NCI-H460 (cell line): ENCODE data around the gene SLC17A2. TPM values are rescaled to one million over a fixed set of nuclear protein-coding genes. Genes with fewer than 3 reads are reported as not detected.

Experiments
- DNase-seq: peaks from one replicate; pipeline ENCODE4 v3.0.0-alpha.2; 2016; ENCODE audit warnings: low read depth; ENCODE audit errors: extremely low read depth
- polyA plus RNA-seq: library from polyadenylated mRNA; depleted of rRNA; stranded (reverse); fragments of >200 nt; gene quantifications from 2 replicates; pipeline ENCODE4 v1.2.3, GENCODE V29; 2014; cell fraction: nucleus; rRNA removed
- total RNA-seq: library from RNA; depleted of rRNA; stranded (reverse); fragments of >200 nt; shearing (Covaris generic); gene quantifications from 2 replicates; pipeline ENCODE4 v1.2.3, GENCODE V29; 2014; rRNA removed

Gene SLC17A2, protein sequence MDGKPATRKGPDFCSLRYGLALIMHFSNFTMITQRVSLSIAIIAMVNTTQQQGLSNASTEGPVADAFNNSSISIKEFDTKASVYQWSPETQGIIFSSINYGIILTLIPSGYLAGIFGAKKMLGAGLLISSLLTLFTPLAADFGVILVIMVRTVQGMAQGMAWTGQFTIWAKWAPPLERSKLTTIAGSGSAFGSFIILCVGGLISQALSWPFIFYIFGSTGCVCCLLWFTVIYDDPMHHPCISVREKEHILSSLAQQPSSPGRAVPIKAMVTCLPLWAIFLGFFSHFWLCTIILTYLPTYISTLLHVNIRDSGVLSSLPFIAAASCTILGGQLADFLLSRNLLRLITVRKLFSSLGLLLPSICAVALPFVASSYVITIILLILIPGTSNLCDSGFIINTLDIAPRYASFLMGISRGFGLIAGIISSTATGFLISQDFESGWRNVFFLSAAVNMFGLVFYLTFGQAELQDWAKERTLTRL
- not detected in 2 replicates for total RNA-seq
- not detected in 2 replicates for polyA plus RNA-seq

DNA sequence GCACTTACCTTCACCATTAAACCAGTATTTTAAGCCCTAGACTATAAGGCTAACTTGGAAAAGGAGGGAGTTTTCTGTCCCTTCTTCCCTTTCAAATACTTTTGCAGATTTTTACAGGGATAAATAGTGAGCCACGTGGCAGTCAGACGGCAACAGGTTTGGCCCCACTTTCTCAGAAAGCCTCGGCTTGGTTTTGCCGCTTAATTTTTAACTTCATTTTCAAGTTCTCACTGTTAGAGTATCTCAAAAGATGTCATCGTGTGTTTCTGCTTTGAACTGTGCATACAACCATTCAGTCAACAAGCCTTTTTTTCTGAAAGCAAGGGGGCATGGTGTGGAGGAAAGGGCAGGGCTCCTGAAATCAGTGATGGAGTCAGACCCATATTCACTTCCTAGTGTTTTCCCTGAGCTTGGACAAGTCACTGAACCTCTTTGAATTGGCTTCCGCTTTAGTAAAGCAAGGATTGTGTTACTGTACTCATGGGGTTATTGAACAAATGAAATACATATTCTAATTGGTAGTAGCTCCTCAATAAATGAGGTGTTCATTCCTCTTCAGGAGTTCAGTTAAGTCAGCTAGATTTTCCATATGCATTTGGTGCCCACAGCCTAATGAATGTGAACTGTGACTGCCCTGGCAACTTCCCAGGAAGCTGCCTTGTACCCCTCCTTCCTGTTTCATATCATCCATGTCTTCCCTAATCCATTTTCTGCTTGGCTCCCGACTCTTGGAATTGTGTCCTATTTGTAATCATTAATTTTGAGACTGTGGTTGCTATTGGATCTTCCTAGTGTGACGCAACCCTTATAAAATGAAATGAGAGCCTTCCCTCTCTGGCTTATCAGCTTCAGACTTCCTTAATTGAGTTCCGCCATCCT lies at the start of gene SLC17A2:
Gene SLC17A2, minus strand, starts transcription at position 160 of the 879 bp plus-strand sequence. CDS start 4,895 bp downstream, outside the sequence.
- no peak for DNase-seq

DNA sequence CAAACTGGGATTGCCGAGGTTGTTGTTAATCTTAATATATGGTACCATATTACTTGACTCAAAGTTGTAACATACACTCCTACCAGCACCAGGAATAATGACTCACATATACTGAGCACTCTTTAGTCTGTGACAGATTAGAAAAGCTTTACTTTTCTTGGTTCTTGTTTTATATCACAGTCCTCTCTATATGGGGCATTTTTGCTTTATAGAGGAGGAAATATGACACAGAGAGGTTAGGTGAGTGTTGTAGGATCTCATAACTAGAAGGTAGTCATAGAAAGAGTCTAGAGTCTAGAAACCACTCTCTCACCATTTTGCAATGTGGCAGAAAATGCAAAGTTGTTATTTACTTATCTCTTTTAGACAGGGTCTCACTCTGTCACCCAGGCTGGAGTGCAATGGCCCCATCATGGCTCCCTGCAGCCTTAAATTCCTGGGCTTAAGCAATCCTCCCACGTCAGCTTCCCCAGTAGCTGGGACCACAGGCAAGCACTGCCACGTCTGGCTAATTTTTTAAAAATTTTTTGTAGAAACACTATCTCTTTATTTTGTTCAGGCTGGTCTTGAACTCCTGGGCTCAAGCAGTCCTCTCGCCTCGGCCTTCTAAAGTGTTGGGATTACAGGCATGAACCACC lies 45.6 kb upstream of the SLC17A2 start:
- no peak for DNase-seq

DNA sequence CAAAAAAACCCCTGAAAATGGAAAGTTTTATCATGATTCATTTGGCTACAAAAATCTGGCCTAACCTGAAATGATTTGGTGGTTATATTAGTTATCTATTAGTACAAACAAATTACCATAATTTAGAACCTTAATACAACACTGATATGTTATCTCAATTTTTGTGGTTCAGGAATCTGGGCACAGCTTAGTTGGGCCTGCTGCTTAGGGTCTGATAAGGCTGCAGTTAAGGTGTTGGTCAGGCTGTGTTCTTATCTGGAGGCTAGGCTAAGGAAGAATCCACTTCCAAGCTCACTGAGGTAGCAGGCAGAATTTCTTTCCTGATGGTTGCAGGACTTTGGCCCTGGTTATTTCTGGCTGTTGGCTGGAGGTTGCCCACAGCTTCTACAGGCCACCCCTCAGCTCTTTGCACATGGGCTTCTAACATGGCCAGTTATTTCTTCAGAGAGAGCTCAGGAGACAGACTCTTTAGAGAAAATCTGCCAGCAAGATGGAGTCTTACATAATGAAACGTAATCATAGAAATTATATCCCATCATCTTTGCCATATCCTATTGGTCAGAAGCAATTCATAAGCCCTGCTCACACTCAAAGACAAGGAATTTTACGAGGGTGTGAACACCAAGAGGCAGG lies 43.5 kb upstream of the SLC17A2 start:
- no peak for DNase-seq

DNA sequence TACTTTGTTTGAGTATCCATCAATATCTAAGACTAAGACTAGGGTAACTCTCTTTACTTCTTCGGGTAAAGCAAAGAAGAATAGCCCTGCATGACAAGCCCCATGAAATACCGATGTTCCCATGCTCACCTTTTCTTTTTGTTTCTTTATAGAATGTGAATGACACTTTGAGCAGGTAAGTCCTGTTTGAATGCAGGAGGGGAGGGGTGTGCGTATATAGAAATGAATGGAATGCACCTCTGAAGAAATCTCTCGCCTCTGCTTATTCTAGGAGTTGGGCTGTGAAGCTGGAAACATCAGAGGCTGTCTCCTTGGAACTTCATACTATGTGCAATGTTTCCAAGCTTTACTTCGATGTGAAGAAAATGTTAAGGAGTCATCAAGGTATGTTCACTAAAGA lies 42.4 kb upstream of the SLC17A2 start:
- DNase-seq = no peak

DNA sequence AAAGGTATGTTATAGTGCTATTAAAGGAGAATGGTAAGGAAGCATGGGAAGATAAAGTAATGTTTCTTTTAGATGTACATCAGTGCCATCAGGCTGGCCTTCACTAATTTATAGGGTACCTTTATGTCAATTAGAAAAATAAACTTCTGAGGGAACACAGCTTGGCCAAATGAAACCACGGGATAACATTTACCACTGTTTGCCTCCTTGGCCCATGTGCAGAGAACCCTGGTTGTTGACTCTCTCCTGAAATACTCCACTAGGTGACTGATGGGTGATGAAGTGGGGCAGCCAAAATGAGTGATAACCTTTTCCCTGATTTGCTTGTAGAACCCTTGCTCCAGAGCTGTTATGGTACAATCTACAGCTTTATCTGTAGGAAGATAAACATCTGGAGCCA lies 41.6 kb upstream of the SLC17A2 start:
- DNase-seq = no peak

DNA sequence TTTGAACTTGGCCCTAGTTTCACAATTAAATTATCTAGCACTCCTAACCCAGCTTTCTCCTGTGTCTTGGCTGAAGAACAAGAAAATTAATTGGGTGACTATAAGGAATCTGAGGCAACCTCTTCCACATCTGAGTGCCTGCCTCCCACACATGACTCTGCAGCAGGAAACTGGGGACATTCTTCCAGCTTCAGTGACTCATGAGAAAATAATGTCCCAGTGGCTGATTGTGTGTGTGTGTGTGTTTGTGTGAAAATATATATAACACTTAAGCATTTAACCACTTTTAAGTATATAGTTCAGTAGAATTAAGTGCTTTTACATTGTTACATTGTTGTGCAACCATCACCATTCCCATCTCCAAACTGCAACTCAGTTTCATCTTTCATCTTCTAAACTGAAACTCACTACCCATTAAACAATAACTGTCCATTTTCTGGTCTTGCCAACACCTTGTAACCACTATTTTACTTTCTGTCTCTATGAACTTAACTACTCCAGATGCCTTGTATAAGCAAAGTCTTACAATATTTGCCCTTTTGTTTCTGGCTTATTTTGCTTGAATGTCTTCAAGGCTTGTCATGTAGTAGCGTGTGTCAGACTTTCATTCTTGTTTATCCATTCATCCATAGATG lies 40.8 kb upstream of the SLC17A2 start:
- DNase-seq = peak; percentile 60

DNA sequence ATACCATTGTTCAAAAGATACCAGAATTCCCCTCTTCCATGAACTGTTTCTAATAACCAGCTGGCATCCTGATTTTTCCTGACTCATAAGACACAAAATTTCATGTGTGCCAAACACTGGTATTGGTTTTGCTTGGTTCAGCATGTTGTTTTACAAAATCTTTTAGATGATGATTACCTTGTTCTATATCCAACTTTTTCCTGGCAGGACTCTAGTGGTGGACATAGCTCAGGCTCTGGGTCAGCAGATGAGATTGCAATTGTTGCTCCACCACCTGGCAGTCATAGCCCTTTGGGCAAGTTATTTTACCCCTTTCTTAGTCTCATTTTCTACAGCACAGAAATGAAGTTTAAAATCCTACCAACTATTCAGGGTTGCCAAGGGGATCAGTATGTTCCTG lies 38.3 kb upstream of the SLC17A2 start:
- DNase-seq = no peak

DNA sequence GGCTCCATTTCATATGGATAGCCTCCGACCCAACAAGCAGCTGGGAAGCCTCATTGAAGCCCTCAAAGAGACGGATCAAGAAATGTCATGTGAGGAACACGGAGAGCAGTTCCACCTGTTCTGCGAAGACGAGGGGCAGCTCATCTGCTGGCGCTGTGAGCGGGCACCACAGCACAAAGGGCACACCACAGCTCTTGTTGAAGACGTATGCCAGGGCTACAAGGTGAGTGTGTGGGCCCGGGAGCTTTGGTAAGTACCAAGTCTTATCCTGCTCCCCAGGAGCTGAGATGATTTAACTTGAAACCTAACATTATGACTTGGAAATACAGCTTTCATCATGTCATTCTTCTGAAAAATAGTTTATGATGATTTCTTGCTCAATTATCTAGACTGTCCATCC lies 36.2 kb upstream of the SLC17A2 start:
- no peak for DNase-seq

DNA sequence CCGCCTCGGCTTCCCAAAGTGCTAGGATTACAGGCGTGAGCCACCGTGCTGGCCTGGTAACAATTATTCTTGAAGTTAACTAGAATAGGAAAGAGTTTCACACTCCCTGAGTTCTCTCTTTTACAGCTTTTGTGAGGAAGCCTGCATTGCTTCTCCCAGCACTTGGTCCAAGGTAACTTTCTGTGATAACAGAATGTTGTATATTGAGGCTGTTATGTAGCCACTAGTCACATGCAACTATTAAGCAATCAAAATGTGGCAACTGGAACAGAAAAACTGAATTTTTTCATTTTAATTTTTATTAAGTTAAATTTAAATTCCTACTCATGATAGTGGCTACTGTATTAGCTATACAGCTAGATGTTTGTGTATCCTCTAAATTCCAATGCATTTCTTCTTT lies 34.6 kb upstream of the SLC17A2 start:
- DNase-seq = no peak

DNA sequence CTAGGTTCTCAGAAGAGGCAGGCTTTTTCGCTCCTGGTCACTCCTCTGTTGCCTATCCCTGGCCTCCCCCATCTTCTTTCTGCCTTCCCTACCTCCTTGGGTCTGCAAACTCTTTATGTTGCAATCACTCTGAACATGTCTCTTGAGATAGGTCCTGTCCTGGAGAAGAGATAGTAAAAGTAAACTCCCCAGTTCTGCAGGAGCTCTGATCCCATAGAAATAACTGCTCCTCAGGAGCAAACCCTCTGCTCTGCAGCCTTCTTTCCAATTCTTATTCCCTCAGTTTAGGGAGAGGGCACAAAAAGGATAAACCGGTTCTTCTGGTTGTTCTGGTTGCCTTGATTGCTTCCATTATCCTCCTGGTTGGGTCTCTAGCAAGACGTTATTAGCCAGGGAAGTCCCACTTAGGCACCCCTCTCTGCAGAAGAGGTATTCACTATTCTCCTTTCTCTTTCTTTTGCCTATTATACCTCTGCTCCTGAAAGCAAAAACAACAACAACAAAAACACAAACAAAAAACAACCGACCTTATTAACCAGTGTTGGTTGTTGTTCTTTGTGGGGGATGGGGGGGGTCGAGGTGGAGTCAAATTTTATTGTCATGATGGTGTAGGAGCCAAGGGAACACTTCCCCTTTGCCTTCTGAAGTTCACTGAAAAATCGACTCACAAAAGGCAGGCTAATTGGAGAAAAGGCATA lies 33.1 kb upstream of the SLC17A2 start:
- no peak for DNase-seq

DNA sequence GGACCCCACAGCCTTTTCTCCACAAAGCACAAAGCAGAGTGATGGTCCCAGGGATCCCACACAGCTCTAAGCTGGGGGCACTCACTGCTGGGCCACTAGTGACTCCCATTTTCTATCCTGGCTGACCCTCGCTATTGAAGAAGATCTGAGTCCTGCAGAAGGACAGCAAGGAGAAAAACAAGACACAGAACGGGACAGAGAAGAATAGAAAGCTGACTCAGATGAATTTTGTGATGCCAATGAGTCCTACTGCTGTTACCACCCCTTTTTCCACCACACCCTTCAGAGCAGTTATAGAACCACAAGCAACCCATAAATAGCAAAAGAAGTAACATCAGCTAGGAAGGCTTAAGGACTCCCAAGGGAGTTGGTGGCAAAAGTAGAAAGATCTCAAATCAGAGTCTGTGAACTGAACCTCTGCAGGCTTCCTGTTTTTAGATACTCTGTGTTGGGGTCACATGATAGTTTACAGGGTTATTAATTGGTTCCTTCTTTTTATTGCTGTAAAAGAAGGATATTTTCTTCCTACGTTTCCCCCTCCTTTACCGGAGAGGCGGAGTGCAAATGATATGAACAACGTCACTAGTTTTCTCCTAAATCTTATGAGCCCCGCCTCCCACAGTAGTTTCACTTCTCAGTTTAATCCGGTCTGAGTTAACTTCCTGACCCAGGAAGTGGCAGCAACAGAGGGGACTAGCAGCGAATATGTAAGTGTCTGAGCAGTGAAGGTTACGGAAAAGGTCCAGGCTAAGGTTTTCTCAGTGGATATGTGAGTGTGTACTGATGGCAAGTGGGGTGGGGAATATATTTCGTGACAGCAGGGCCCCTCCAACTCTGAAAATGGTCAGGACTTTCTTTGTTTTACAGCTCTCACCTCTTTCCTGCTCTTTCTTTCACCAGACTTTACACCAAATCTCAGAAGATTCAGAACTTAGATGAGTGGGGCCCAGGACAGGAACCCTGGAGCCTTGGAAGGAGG lies 31.9 kb upstream of the SLC17A2 start, which contains the start of gene TRIM38:
Gene TRIM38, plus strand, starts transcription at position 654 of the 979 bp plus-strand sequence. CDS start 3,721 bp downstream, outside the sequence.
- peak; percentile 73 for DNase-seq

DNA sequence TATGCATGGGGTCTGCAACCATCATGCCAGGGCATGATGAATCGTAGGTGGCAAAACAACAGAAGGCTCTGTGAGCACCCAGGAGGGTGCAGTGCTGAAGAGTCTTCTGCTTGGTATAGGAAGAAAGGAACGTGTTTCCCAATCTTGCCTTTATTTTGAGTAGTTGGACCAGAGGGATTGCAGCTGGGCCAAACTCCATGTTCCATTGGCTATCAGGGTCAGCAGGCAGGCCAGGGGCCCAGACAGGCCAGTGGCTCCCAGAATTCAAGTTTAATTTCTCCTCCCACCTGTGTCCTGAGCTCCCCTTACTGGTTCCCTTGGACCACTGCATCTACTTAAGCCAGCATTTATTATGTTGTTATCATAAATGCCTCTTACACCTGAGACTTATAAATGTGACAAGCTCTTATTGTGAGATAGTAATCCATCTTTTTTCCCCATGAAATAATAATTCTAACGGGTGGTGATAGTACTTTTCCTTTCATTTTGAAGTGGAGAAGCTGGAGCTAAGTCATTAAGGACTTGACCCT lies 31.2 kb upstream of the SLC17A2 start:
- no peak for DNase-seq

DNA sequence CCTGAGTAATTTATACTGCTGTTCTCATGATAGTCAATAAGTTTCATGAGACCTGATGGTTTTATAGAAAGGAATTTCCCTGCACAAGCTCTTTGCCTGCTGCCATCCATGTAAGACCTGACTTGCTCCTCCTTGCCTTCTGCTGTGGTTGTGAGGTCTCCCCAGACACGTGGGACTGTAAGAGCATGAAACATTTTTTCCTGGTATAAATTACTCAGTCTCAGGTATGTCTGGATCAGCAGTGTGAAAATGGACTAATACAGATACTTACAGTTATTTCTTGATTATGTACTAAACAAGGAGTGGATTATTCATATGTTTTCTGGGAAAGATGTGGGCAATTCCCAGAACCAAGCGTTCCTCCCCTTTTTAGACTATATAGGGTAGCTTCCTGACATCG lies 30.2 kb upstream of the SLC17A2 start:
- no peak for DNase-seq

DNA sequence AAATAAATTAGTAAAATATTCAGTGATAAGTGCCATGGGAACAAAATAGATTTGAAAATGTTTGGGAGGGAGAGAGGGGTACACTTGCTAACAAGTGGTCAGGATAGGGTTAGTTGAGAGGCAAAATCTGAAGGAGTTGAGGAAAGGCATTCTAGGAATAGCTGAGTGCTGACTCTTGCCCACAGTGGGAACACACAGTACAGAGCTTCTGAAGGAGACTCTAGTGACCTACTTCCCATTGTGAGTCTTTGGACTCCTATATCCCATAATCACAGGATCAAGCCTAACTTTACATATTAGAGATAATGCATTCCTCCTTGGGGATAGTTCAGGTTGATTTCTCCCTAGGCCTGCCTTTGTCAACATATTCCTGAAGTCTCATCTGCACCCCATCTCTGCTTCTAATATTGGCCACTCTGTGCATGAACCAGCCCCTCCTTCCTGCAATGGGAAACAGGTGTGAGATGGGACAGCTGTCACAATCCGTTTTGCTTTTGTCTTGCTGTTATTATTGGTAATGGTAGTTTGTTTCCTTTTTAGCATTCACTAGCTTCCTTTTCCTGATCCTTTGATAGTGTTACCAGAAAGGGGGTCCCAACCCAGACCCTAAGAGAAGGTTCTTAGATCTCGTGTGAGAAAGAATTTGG lies 29.5 kb upstream of the SLC17A2 start:
- no peak for DNase-seq

DNA sequence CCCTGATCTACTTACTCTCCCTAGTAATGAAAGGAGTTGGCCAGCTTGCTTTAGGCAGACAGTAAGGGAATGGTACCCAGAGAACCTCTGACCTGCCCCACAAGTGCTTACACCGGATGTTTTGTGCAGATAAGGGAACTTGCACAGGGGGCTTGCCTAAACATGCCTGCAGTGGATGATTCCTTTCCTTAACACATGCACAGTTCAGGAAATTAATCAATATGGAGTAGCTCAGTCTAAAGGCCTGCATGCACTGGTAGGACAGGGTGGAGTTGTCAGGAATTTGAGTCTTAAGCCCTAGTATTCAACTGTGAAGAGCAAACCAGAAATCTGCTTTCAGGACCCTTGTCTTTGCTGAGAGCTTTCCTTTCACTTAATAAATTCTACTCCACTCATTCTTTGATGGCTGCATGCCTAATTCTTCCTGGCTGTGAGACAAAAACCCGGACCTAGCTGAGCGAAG lies 28.2 kb upstream of the SLC17A2 start:
- DNase-seq = no peak

DNA sequence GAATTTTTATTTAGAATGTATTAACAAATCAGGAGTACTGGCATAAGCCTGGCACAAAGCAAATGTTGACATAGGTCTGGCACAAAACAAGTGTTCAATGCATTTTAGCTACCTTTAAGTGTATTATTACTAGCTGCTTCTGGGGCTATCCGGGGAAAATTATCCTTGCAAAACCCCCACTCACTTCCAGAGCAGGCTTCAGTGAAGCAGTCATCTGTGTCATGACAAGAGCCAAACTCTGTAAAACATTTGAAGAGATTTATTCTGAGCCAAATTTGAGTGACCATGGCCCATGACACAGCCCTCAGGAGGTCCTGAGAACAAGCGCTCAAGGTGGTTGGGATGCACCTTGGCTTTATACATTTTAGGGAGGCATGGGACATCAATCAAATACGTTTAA lies 25.7 kb upstream of the SLC17A2 start:
- DNase-seq = no peak

DNA sequence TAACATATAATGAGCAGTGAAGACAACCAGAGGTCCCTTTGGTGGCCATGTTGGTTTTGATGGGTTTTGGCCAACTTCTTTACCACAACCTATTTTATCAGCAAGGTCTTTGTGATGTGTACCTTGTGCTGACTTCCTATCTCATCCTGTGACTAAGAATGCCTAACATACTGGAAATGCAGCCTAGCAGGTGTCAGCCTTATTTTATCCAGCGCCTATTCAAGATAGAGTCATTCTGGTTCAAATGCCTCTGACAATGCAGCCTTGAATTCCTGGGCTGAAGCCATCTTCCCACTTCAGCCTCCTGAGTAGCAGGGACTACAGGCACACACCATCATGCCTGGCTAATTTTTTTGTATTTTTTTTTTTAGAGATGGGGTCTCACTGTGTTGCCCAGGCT lies 24.3 kb upstream of the SLC17A2 start:
- DNase-seq = no peak
